Germinal center (tissue), 1 donor: ENCODE data around the gene LRRC43.

Experiments used
- DNase-seq: peaks from one replicate; pipeline ENCODE4 v3.0.0; 2012; ENCODE audit warnings: mixed read lengths, low spot score

The LRRC43 gene, protein sequence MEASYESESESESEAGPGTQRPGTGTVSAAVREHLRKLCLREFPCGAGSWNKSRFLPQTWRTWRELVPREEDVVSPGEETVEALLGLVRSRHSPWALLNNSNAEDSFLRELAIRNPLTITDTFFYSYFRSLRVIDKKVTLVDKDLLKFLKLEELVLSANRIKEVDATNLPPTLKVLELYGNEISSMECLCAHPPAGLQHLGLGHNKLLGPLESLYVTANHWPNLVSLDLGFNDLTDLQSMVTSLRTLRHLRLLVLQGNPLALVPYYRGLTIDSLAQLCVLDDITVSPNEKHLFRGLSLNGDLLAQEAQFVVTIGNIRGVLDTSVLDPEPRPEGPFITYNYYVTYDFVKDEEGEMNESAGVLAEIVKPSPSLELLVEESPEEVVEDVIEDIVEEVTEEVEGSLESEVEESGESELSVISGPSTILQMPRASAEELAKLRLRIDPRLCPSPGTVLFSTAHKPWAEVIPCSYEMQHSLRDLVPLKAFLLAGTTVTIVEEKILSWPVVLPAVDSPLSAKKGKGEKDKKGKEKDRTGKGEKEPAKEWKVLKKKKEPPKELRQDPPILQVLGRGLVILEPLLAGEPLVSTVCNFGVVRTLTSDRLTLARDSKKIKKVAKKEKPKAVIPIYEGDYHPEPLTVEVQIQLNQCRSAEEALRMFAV

GRCh38 chr12:122182887-122183587, at the start of gene LRRC43:
TSS of gene LRRC43 (plus strand) at chr12:122183123. CDS start at chr12:122183145, 22 bp downstream.
- peak; percentile 66 for DNase-seq

DNA sequence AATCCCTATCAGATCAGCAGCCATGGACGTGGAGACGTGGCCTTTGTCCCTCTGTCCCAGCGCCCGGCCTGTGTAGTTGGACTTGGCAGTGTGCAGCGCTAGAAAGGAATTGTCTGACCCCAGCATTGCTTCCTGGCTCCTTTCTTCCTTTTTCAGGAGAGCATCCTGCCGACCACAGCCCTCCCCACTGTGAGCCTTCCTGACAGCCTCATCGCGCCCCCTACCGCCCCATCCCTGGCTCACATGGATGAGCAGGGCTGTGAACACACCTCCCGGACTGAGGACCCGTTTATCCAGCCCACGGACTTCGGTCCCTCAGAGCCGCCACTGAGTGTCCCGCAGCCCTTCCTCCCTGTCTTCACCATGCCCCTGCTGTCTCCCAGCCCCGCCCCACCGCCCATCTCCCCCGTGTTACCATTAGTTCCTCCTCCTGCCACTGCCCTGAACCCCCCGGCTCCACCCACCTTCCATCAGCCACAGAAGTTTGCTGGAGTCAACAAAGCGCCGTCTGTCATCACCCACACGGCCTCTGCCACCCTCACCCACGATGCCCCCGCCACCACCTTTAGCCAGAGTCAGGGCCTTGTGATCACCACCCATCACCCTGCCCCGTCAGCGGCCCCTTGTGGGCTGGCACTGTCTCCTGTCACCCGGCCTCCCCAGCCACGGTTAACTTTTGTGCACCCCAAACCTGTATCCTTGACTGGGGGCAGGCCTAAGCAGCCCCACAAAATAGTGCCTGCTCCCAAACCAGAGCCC, 49.6 kb upstream of the LRRC43 start:
- no peak for DNase-seq

DNA sequence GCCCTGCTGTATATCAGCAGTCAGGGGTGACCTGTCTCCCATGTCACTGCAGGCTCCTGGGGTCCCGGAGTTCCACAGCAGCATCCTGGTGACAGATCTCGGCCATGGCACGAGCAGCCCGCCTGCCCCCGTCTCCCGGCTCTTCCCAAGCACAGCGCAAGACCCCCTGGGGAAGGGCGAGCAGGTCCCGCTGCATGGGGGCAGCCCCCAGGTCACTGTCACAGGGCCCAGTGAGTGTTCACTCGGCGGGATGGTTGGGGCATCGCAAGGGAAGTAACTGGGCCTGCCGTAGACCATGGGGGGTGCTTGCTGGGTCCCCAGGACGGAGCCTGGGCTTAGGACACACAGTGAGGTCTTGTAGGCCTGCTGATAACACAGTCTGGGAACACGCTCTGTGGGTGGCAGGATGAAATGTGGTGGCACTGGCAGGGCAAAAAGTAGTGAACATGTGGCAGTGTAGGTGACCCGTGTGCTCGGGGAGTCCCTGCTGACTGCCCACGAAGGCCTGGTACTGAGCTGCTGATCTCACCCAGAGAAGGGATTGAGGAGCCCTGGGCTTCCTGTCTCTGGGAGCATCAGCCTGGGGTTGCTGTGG, 47.4 kb upstream of the LRRC43 start:
- DNase-seq = no peak

GRCh38 chr12:122137229-122137628, 45.7 kb upstream of the LRRC43 start:
- DNase-seq = no peak

DNA sequence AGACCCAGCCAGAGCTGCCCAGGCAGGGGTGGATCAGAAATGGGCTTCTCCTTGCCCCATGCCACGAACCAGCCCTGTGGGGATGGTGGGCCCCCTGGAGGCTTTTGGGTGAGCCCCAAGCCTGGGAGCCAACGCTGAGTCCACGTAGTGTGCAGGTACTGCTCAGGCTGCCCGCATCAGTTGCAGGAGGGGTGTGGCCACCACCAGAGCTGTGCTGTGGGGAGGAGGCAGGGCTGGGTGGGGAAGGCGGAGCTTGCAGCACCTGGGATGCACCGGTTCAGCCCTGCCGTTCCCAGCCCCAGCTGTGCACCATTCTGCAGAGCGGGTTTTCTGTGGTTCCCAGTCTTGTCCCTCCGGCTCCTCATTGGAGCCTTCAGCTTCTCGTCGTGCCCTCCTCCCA, 45.2 kb upstream of the LRRC43 start:
- no peak for DNase-seq

GRCh38 chr12:122138181-122138580, 44.7 kb upstream of the LRRC43 start:
- DNase-seq = no peak

- DNase-seq = no peak
These were observed 44.3 kb upstream of the LRRC43 start for GRCh38 chr12:122138616-122139015.

- no peak for DNase-seq
These were observed 43.7 kb upstream of the LRRC43 start for GRCh38 chr12:122139266-122139665.

- no peak for DNase-seq
These were observed 43.0 kb upstream of the LRRC43 start for GRCh38 chr12:122139941-122140340.

- DNase-seq = no peak
These were observed 42.3 kb upstream of the LRRC43 start for GRCh38 chr12:122140467-122141257.

DNA sequence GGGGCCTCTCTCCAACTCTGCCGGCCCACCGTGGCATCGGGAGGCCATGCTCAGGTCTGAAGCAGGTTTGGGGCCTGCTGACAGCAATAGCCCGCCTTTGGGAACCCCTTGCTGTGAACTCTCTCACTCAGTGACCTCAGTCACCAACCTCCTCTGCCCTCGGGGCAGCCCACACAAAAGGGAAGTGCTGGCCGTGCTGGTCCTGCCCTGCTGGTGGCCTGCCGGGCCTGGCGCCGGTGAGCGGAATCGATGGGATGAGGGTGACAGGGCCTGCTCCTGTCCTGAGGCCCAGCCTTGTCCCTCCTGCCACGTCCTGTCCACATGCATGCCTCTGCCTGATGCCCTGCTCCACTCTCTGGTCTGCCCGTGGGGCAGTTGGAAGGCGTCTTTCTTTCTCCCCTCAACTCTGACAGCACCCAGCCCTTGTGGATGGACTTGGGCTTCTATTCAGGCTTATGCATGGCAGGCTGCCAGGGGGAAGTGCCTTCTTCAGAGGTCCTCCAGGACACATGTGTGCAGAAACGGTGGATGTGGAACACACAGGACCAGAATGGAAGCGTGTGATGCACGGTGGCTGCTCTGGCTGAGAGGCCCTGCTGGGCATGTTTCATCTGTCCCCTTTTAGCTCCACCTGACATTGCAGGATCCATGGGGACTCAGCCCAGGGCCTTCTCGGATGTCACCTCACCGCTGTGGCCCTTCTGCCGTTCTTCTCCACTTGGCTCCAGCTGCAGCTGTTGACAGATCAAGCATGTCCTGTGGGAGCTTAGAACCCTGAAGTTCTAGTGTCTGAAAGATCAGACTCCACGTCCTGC, 40.8 kb upstream of the LRRC43 start:
- DNase-seq = no peak

DNA sequence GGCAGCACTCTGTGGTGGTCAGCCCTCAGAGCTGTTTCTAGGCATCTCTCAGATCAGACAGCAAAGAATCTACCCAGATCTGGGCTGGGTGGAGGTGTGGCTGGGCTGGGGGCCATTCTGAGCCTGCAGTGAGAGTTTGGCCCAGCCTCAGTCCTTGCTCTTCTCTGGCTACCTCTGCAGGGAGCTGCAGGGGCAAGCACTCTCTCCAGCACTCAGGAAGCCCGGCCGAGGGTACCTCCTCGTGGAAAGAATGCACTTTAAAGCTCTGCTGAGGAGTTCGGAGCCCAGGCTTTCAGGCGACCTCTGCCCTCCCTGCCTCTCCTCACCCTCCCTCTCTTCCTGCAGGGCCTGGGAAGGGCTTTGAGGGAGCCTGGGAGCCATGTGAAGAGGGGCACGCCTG, 40.1 kb upstream of the LRRC43 start:
- DNase-seq = no peak

GRCh38 chr12:122144885-122145284, 38.0 kb upstream of the LRRC43 start:
- no peak for DNase-seq

DNA sequence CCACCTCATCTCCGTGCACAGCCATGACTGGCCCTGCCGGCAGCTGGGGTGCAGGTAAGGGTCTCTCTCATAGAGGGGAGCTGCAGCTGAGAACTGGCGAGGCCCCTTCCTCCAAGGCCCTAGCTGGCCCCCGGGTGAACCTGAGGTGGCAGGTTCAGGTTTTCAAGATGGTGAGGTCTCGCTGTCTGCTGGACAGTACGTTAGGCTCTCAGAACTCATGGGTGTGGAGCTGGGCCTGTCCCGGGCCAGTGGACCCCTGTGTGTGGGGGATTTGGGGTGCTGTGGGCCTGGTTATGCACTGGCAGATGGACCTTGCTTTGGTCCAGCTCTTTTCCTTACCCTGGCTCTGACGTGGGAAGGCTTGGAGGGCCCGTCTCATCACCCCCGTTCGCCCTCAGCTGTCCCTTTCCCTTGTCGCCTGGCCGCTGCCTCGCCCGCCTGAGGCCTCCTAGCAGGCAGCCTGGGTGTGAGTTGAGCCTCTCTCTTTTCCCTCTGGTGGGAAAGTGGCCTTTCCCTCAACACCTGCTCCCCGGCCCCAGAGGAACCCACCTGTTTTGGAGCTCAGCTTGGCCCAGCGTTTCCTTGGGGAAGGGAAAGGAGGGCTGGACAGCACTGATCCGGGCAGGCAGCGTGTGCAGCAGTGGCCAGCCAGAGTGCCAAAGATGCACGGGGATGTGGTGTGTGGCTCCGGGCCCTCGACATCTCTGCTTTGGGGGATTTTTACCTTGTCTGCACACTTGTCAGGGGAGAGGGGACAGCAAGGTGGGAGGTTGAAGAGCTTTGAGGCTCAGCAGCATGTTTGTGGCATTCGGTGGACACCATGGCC, 37.2 kb upstream of the LRRC43 start:
- DNase-seq = no peak

GRCh38 chr12:122147514-122148290, 35.2 kb upstream of the LRRC43 start:
- no peak for DNase-seq

GRCh38 chr12:122148657-122149056, 34.3 kb upstream of the LRRC43 start:
- no peak for DNase-seq

GRCh38 chr12:122150127-122150681, 32.7 kb upstream of the LRRC43 start:
- DNase-seq = no peak

- no peak for DNase-seq
These were observed 30.2 kb upstream of the LRRC43 start for GRCh38 chr12:122152754-122153153.
